NCI-H1694 treated with DMSO at 0.1 percent for 48 hours (cell line): ENCODE results near the gene HNRNPAB.

Source experiments
- DNase-seq: peaks from one replicate; lab custom pipeline; 2025; lab: John Stamatoyannopoulos, UW

The HNRNPAB gene

GRCh38 chr5:178204182-178204934 lies at the start of gene HNRNPAB:
Gene HNRNPAB, plus strand, starts transcription at chr5:178204533. Its CDS starts 305 bp downstream, at chr5:178204838.
- peak; percentile 88 for DNase-seq

- DNase-seq: no peak
Measured at GRCh38 chr5:178155065-178155464, 49.3 kb upstream of the HNRNPAB start.

GRCh38 chr5:178160176-178160575 lies 44.2 kb upstream of the HNRNPAB start:
- no peak for DNase-seq

GRCh38 chr5:178162481-178162880 lies 41.9 kb upstream of the HNRNPAB start:
- no peak for DNase-seq

GRCh38 chr5:178163772-178164735 lies 40.3 kb upstream of the HNRNPAB start:
- peak; percentile 80 for DNase-seq

GRCh38 chr5:178165581-178165980 lies 38.8 kb upstream of the HNRNPAB start:
- no peak for DNase-seq

GRCh38 chr5:178170455-178170854 lies 33.9 kb upstream of the HNRNPAB start:
- DNase-seq: no peak

- DNase-seq: no peak
Measured at GRCh38 chr5:178174456-178174855, 29.9 kb upstream of the HNRNPAB start.

- DNase-seq: no peak
Measured at GRCh38 chr5:178176791-178177190, 27.5 kb upstream of the HNRNPAB start.

- DNase-seq: no peak
Measured at GRCh38 chr5:178177569-178177968, 26.8 kb upstream of the HNRNPAB start.

GRCh38 chr5:178180141-178180863 lies 24.0 kb upstream of the HNRNPAB start:
- DNase-seq: no peak

- DNase-seq: no peak
Measured at GRCh38 chr5:178182158-178182876, 22.0 kb upstream of the HNRNPAB start.

GRCh38 chr5:178186427-178186826 lies 17.9 kb upstream of the HNRNPAB start:
- DNase-seq: no peak

GRCh38 chr5:178187014-178187413 lies 17.3 kb upstream of the HNRNPAB start, which contains the start of gene GMCL2:
Gene GMCL2, minus strand, starts transcription at chr5:178187371. Its CDS starts 72 bp downstream, at chr5:178187299.
- no peak for DNase-seq

- DNase-seq: no peak
Measured at GRCh38 chr5:178189433-178189832, 14.9 kb upstream of the HNRNPAB start.

GRCh38 chr5:178191661-178192060 lies 12.7 kb upstream of the HNRNPAB start:
- DNase-seq: no peak

GRCh38 chr5:178192244-178192643 lies 12.1 kb upstream of the HNRNPAB start:
- DNase-seq: no peak

GRCh38 chr5:178192787-178193186 lies 11.5 kb upstream of the HNRNPAB start:
- no peak for DNase-seq

- no peak for DNase-seq
Measured at GRCh38 chr5:178193251-178193809, 11.0 kb upstream of the HNRNPAB start.

GRCh38 chr5:178194026-178194425 lies 10.3 kb upstream of the HNRNPAB start:
- no peak for DNase-seq

- DNase-seq: no peak
Measured at GRCh38 chr5:178196281-178196812, 8.0 kb upstream of the HNRNPAB start.
